DOHH2 (cell line): Measurements from ENCODE around the gene FAM221A.

ENCODE experiments used
- H3F3A ChIP-seq: fragments of 200-600 bp; sonication (generic), shearing (Covaris generic); 2 replicates; pipeline ENCODE4 v1.6.0; 2016; ENCODE audit warnings: antibody characterized with exemption, mild to moderate bottlenecking; ENCODE audit not compliant: control insufficient read depth, insufficient read depth
- H3K27ac ChIP-seq: fragments of 200-600 bp; sonication (generic); 2 replicates; pipeline ENCODE4 v1.5.1; 2014; ENCODE audit warnings: low read depth, mild to moderate bottlenecking, low read length, moderate library complexity
- H3K27me3 ChIP-seq: fragments of 200-600 bp; sonication (generic); 2 replicates; pipeline ENCODE4 v1.6.1; 2014; ENCODE audit warnings: mild to moderate bottlenecking, low read length, mixed read lengths; ENCODE audit not compliant: control insufficient read depth
- H3K36me3 ChIP-seq: fragments of 200-600 bp; sonication (generic); 2 replicates; pipeline ENCODE4 v1.6.1; 2014; ENCODE audit warnings: mild to moderate bottlenecking, low read length, moderate library complexity, mixed read lengths; ENCODE audit not compliant: control insufficient read depth
- H3K4me1 ChIP-seq: fragments of 200-600 bp; sonication (generic); 2 replicates; pipeline ENCODE4 v1.6.1; 2014; ENCODE audit warnings: mild to moderate bottlenecking, low read length, mixed read lengths; ENCODE audit not compliant: control insufficient read depth
- H3K4me2 ChIP-seq: fragments of 200-600 bp; sonication (generic); 2 replicates; pipeline ENCODE4 v1.6.0; 2014; ENCODE audit warnings: mild to moderate bottlenecking, low read length, moderate library complexity
- H3K4me3 ChIP-seq: fragments of 200-600 bp; sonication (generic); 2 replicates; pipeline ENCODE4 v1.5.1; 2014; ENCODE audit warnings: mild to moderate bottlenecking, low read length, mixed read lengths
- H3K79me2 ChIP-seq: fragments of 200-600 bp; sonication (generic); 2 replicates; pipeline ENCODE4 v1.6.1; 2014; ENCODE audit warnings: mild to moderate bottlenecking, low read length, mixed read lengths; ENCODE audit not compliant: control insufficient read depth
- H3K9me2 ChIP-seq: fragments of 200-600 bp; sonication (generic); replicated peaks from 2 replicates; pipeline ENCODE4 v1.6.1; 2014; ENCODE audit warnings: mild to moderate bottlenecking, low read length, mixed read lengths; ENCODE audit not compliant: control insufficient read depth
- H3K9me3 ChIP-seq: fragments of 200-600 bp; sonication (generic); 2 replicates; pipeline ENCODE4 v1.6.1; 2014; ENCODE audit warnings: antibody characterized with exemption, low read length, mixed read lengths; ENCODE audit not compliant: control insufficient read depth, insufficient read depth
- H4K20me1 ChIP-seq: fragments of 200-600 bp; sonication (generic); 2 replicates; pipeline ENCODE4 v1.6.0; 2014; ENCODE audit warnings: low read depth, mild to moderate bottlenecking, antibody characterized with exemption, low read length, moderate library complexity; ENCODE audit not compliant: control insufficient read depth, insufficient read depth
- EZH2phosphoT487 ChIP-seq: fragments of 200-600 bp; sonication (generic); IDR thresholded peaks from 2 replicates; pipeline ENCODE4 v1.6.1; 2017; ENCODE audit warnings: borderline replicate concordance, mild to moderate bottlenecking, antibody characterized with exemption, low read length, moderate library complexity, mixed read lengths
- TF ChIP-seq, protein P1 (sequence below): fragments of 200-600 bp; sonication (generic); IDR thresholded peaks from one replicate; pipeline ENCODE4 v1.5.1; 2014; ENCODE audit warnings: antibody characterized with exemption, mild to moderate bottlenecking, low read depth, low read length; ENCODE audit not compliant: poor library complexity, severe bottlenecking

Gene FAM221A

DNA sequence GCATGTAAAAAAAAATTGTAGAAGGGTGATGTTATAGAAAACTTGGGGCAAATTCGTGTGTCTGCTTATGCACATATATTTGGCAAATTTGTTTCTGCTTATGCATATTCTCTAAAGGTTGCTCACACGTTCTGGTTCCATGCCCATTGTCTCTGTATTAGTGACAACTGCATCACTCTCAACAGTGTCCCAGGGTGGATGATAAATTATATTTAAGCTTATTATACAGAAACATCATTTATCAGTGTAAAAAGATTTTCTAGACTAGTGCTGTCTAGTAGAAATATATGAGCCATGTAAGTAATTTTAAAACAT is 34.1 kb downstream of the FAM221A start:
- H3K9me3 ChIP-seq, result no peaks in the 10 kb centered on the region
- no peak overlapping the region for H3K4me3 ChIP-seq
- no peak overlapping the region for H3K4me2 ChIP-seq
- no peaks in the 10 kb centered on the region for H3K9me2 ChIP-seq
- H3K4me1 ChIP-seq, result no peaks in the 10 kb centered on the region
- H3K27me3 ChIP-seq, result peaks cover 10% of the 10 kb centered on the region; the same call in 1 of the 2 replicates
- H3F3A ChIP-seq, result no peaks in the 10 kb centered on the region
- H4K20me1 ChIP-seq, result no peaks in the 10 kb centered on the region
- TF ChIP-seq, protein P1, sequence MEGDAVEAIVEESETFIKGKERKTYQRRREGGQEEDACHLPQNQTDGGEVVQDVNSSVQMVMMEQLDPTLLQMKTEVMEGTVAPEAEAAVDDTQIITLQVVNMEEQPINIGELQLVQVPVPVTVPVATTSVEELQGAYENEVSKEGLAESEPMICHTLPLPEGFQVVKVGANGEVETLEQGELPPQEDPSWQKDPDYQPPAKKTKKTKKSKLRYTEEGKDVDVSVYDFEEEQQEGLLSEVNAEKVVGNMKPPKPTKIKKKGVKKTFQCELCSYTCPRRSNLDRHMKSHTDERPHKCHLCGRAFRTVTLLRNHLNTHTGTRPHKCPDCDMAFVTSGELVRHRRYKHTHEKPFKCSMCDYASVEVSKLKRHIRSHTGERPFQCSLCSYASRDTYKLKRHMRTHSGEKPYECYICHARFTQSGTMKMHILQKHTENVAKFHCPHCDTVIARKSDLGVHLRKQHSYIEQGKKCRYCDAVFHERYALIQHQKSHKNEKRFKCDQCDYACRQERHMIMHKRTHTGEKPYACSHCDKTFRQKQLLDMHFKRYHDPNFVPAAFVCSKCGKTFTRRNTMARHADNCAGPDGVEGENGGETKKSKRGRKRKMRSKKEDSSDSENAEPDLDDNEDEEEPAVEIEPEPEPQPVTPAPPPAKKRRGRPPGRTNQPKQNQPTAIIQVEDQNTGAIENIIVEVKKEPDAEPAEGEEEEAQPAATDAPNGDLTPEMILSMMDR, result no peak
- TF ChIP-seq EZH2phosphoT487, result no peak
- H3K27ac ChIP-seq, result no peak overlapping the region
- H3K79me2 ChIP-seq, result no peaks in the 10 kb centered on the region
- no peaks in the 10 kb centered on the region for H3K36me3 ChIP-seq

- TF ChIP-seq, protein P1, result no peak
- TF ChIP-seq EZH2phosphoT487, result no peak
- Histone ChIP-seq H3K79me2 (no peaks in the 10 kb centered on the region), H4K20me1 (no peaks in the 10 kb centered on the region), H3K27me3 (peaks cover 12% of the 10 kb centered on the region; the same call in 1 of the 2 replicates), H3K4me3 (no peak overlapping the region), H3K4me1 (no peaks in the 10 kb centered on the region), H3K27ac (no peak overlapping the region), H3F3A (no peaks in the 10 kb centered on the region), H3K9me3 (no peaks in the 10 kb centered on the region), H3K36me3 (no peaks in the 10 kb centered on the region), H3K9me2 (no peaks in the 10 kb centered on the region), H3K4me2 (no peak overlapping the region)
Observed at GRCh38 chr7:23714579-23714978, 34.6 kb downstream of the FAM221A start.

- no peaks in the 10 kb centered on the region for H3K9me3 ChIP-seq
- no peaks in the 10 kb centered on the region for H3K79me2 ChIP-seq
- no peaks in the 10 kb centered on the region for H3K4me1 ChIP-seq
- peaks cover 16% of the 10 kb centered on the region; the same call in 1 of the 2 replicates for H3K27me3 ChIP-seq
- H4K20me1 ChIP-seq, result no peaks in the 10 kb centered on the region
- H3K4me2 ChIP-seq, result no peak overlapping the region
- H3K36me3 ChIP-seq, result no peaks in the 10 kb centered on the region
- H3K9me2 ChIP-seq, result no peaks in the 10 kb centered on the region
- H3K27ac ChIP-seq, result no peak overlapping the region
- TF ChIP-seq, protein P1, result no peak
- no peak for TF ChIP-seq EZH2phosphoT487
- no peak overlapping the region for H3K4me3 ChIP-seq
- H3F3A ChIP-seq, result no peaks in the 10 kb centered on the region
Observed at GRCh38 chr7:23715099-23715498, 35.1 kb downstream of the FAM221A start.

- H3K4me2 ChIP-seq, result no peak overlapping the region
- H3K36me3 ChIP-seq, result no peaks in the 10 kb centered on the region
- H3K9me2 ChIP-seq, result no peaks in the 10 kb centered on the region
- no peaks in the 10 kb centered on the region for H3K4me1 ChIP-seq
- TF ChIP-seq, protein P1, result no peak
- TF ChIP-seq EZH2phosphoT487, result no peak
- H3K27me3 ChIP-seq, result peaks cover 17% of the 10 kb centered on the region; the same call in 1 of the 2 replicates
- no peaks in the 10 kb centered on the region for H3F3A ChIP-seq
- no peak overlapping the region for H3K4me3 ChIP-seq
- H3K79me2 ChIP-seq, result no peaks in the 10 kb centered on the region
- no peaks in the 10 kb centered on the region for H3K9me3 ChIP-seq
- no peak overlapping the region for H3K27ac ChIP-seq
- no peaks in the 10 kb centered on the region for H4K20me1 ChIP-seq
Observed at GRCh38 chr7:23717788-23718187, 37.8 kb downstream of the FAM221A start.
